ENCODE measurements around the gene SHISAL2A.
A peak's percentile ranks its signal among the peaks of the same experiment; 100 is the strongest.

Gene SHISAL2A

GRCh38 chr1:52623812-52624211, 9.2 kb upstream of the SHISAL2A start:
- DNase-seq = no peak

DNA sequence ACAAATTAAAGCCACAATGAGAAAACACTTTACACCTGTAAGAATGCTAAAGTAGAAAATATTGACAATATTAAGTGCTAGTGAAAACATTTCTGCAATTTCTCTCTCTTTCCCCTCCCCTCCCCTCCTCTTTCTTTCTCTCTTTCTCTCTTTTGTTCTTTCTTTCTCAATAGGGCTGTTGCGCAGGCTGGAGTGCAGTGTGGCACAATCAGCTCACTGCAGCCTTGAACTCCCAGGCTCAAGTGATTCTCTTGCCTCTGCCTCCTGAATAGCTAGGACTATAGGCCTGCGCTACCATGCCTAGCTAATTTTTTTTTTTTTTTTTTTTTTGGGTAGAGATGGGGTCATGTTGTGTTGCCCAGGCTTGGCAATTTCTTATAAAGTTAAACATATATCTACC, 5.9 kb upstream of the SHISAL2A start:
- no peak for DNase-seq

DNA sequence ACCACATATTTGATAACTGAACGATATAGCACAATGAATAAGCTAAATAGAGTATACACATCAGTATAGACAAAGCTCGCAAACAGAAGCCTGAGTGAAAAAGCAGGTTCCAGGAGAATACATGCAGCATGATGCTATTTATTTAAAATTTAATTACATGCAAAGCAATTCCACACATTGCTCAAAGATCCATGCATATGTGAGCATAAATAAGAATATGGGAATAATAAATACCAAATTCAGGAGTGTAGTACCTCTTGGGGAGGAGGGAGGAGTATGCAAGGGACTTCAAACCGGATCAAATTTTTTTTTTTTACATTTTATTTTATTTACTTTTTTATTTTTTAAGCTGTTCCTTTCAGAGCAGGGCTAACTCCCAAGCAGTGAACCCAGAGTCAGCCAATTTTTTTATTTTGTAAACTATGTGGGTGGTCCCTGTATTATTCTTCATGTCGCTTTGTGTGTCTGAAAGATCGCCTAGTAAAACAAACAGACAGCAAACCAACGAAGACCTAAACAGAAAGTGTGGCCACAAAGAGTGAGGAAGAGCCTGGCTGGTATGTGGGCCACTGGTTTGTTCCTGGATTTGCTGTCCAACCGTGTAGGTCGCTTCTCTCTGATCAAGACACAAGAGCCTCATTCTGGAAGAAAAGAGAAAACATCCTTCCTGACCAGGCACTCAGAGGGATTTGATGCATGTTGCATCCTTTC, 4.2 kb upstream of the SHISAL2A start:
- no peak for DNase-seq

- DNase-seq = no peak
Measured at GRCh38 chr1:52629325-52629643, 3.7 kb upstream of the SHISAL2A start.

- DNase-seq = no peak
Measured at GRCh38 chr1:52629667-52630066, 3.3 kb upstream of the SHISAL2A start.

- DNase-seq = no peak
Measured at GRCh38 chr1:52631759-52632331, 1.1 kb upstream of the SHISAL2A start.

DNA sequence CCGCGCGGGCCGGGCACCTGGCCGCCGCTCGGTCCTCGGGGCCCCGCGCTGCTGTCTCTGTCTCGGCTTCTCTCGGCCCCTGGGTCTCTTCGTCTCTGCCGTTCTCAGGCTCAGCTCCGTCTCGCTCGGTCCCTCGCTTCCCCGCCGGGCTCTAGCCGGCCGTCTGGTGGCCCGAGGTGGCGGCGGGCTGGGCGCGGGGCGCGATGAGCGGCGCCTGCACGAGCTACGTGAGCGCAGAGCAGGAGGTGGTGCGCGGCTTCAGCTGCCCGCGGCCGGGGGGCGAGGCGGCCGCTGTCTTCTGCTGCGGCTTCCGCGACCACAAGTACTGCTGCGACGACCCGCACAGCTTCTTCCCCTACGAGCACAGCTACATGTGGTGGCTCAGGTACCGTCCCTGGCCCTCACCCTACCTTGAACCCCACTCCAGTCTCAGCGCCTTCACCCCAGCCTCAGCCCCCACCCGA, 355 bp downstream of the SHISAL2A start:
- DNase-seq = no peak

GRCh38 chr1:52634111-52634510, 1.1 kb downstream of the SHISAL2A start:
- DNase-seq = peak in 1 of 2 donors; percentile 7

- DNase-seq = no peak
Measured at GRCh38 chr1:52635321-52636089, 2.5 kb downstream of the SHISAL2A start.

DNA sequence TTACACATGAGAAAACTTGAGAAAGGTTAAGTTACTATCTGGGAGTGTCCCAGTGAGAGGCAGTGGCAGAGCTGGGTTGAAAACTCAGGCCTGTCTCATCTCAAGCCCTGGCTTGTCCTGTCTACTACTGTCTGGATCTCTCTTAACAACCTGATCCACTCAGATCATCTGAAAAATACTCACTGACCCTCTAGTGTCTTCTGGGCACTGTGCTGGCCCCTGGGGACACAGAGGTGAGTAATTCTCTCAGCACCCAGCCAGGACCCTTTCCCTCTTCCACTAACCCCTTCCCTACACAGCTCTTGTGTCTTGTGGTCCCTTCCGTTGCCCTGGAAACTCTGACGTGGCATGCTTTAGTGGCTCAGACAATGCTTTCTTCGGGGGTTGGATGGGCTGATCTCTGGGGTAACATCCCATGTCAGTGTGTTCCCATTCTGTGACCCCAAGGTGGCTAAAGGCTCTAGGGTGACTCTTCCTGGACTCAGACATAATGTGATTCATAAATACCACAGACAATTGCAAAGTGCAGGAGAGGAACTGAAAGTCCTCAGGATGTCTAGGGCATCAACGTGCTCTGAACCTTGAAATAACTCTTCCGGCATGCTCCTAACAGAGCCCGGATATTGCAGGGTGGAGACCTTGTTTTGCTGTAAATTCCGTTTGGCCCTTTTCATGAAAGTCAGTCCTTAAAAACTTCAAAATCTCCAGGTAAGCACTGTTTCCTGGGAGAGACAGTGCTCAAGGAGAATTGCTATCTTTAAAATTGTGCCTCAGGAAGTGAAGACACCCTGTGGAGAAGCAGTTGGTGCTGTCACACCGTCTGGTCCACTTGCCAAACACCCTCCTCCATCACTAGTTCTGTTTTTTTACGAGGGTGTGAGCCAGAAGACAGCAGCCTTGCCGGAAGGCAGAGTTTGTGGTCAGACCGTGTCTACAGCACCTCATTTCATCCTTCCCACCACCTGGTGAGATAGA, 4.0 kb downstream of the SHISAL2A start:
- DNase-seq = peak; percentile 72 to 73

GRCh38 chr1:52637946-52638345, 5.0 kb downstream of the SHISAL2A start:
- DNase-seq = no peak

DNA sequence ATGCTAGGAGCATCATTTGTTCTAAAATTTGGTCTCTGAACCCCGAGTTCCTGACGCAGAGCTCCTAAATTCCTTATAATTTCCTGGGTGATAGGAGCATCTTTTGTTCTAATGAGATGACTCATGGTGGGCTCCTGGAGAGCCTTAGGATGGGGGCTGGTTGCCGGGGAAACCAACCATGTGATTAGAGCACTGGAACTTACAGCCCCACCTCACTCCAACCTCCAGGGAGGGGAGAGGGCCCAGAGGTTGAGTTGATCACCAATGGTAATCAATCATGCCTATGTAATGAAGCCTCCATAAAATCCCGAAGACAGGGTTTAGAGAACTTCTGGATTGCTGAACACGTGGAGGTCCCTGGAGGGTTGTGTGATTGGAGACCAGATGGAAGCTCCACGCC, 7.7 kb downstream of the SHISAL2A start:
- DNase-seq = no peak

- no peak for DNase-seq
Measured at GRCh38 chr1:52641307-52641706, 8.3 kb downstream of the SHISAL2A start.

- no peak for DNase-seq
Measured at GRCh38 chr1:52645261-52645660, 12.3 kb downstream of the SHISAL2A start.

GRCh38 chr1:52651904-52652303, 18.9 kb downstream of the SHISAL2A start:
- DNase-seq = no peak

DNA sequence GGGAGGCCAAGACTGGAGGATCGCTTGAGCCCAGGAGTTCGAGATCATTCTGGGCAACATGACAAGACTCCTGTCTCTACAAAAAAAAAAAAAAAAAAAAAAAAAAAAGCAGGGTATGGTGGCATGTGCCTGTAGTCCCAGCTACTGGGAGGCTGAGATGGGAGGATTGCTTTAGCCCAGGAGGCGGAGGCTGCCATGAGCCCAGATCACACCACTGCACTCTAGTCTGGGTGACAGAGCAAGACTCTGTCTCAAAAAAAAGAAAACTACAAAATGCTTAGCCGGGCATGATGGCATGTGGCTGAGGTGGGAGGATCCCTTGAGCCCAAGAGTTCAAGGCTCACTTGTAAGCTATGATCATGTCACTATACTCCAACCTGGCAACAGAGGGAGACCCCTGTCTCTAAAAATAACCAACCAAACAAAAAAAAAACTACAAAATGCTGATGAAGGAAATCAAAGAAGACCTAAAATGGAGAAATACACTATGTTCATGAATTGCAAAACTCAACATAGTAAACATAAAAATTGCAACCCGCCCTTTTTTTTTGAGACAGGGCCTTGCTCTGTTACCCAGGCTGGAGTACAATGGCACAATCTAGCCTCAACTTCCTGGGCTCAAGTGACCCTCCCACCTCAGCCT, 20.4 kb downstream of the SHISAL2A start:
- no peak for DNase-seq

DNA sequence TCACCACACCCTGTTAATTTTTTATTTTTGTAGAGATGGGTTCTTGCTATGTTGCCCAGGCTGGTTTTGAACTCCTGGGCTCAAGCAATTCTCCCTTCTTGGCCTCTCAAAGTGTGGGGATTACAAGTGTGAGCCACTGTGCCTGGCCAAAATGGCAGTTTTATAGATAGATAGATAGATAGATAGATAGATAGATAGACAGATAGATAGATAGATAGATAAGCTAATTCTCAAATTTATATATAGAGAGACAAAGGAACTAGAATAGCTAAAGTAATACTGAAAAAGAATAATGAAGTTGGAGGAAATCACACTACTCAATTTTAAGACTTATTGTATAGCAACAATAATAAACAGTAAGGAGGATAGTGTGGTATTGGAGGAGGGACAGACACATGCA, 21.1 kb downstream of the SHISAL2A start:
- no peak for DNase-seq

GRCh38 chr1:52657702-52658101, 24.7 kb downstream of the SHISAL2A start:
- no peak for DNase-seq

GRCh38 chr1:52658795-52659194, 25.8 kb downstream of the SHISAL2A start:
- peak in 1 of 2 donors; percentile 16 for DNase-seq

DNA sequence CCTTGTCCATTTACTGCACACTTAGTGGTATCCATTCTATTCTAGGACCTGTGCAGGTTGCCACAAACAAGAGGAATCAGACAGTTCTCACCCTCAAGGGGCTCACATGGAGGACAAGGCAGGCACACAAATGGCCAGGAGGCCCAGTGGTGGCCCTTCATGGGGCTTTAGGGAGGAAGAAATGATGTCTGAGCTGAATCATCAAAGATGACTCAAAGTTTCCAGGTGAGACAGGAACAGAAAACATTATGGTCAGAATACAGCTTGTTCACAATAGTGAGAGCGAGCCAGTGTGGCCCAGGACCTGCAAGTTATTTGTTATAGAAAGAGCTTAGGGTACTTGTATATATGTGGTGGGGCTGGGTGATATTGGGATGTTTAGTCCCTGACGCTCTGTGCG, 26.4 kb downstream of the SHISAL2A start:
- DNase-seq = no peak

GRCh38 chr1:52659851-52660596, 27.1 kb downstream of the SHISAL2A start:
- no peak for DNase-seq

- no peak for DNase-seq
Measured at GRCh38 chr1:52660807-52661206, 27.8 kb downstream of the SHISAL2A start.
